A549 (cell line): ENCODE data around the gene EXOC6. TPM values are rescaled to one million over a fixed set of nuclear protein-coding genes. Genes with fewer than 3 reads are reported as not detected.

ENCODE experiments used
- ATAC-seq, 2 experiments: fragments of 200-7000 bp in 1 of 2; fragments of >200 bp in 1 of 2; cut with Nextera tagmentation in 1 of 2; cut with Tn5 transposase in 1 of 2; 3 replicates each; pipeline versions ENCODE4 v1.8.0 to v1.9.1; 2018 to 2020; ENCODE audit warnings: mild to moderate bottlenecking in 1 of 2, moderate library complexity in 1 of 2
- CTCF ChIA-PET: fragments of 300-600 bp; sonication (Branson Sonifier 250); formaldehyde crosslinking; extraction: SDS; loops from one replicate; lab custom pipeline; 2021; ENCODE audit warnings: antibody characterized with exemption, inconsistent platforms; lab: Yijun Ruan, JAX
- POLR2A ChIA-PET: fragments of 350-600 bp; formaldehyde crosslinking; extraction: SDS; loops from one replicate; lab custom pipeline; 2021; ENCODE audit warnings: antibody characterized with exemption, inconsistent platforms; lab: Yijun Ruan, JAX
- DNase-seq, 2 experiments: peaks; one replicate each; pipeline versions ENCODE4 v3.0.0 to v3.0.0-alpha.2; 2011 to 2016; ENCODE audit warnings: low read depth in 1 of 2, low spot score in 1 of 2
- FAIRE-seq: peaks from 2 replicates; lab custom pipeline; 2011; peaks lifted over from hg19 to GRCh38; lab: Jason Lieb, UNC
- H3K27ac ChIP-seq, 2 experiments: fragments of >200 bp; sonication (Bioruptor Twin); formaldehyde crosslinking; 3 replicates each; pipeline ENCODE4 v1.5.1; 2016 to 2017
- H3K4me1 ChIP-seq: fragments of >200 bp; sonication (Bioruptor Twin); formaldehyde crosslinking; 3 replicates; pipeline ENCODE4 v1.6.1; 2016
- H3K4me2 ChIP-seq: fragments of >200 bp; sonication (Bioruptor Twin); formaldehyde crosslinking; 3 replicates; pipeline ENCODE4 v1.6.1; 2016
- H3K4me3 ChIP-seq: fragments of >200 bp; sonication (Bioruptor Twin); formaldehyde crosslinking; 3 replicates; pipeline ENCODE4 v1.5.1; 2016
- H3K9me3 ChIP-seq: fragments of >200 bp; sonication (Bioruptor Twin); formaldehyde crosslinking; 3 replicates; pipeline ENCODE4 v1.6.1; 2016
- CBX8 ChIP-seq: fragments of 200-600 bp; sonication (generic); IDR thresholded peaks from 2 replicates; pipeline ENCODE4 v1.6.1; 2016
- EHF ChIP-seq: fragments of 250-450 bp; sonication (Bioruptor Pico); IDR thresholded peaks from 2 replicates; pipeline ENCODE4 v1.5.0; 2020; ENCODE audit warnings: mild to moderate bottlenecking
- EHMT2 ChIP-seq: fragments of 200-600 bp; sonication (generic); IDR thresholded peaks from 2 replicates; pipeline ENCODE4 v1.6.1; 2016; ENCODE audit warnings: antibody characterized with exemption, low read depth, mild to moderate bottlenecking, moderate library complexity
- FOSB ChIP-seq: fragments of 250-450 bp; sonication (Bioruptor Pico); IDR thresholded peaks from 2 replicates; pipeline ENCODE4 v1.5.0; 2020; ENCODE audit warnings: mild to moderate bottlenecking, moderate library complexity
- FOXS1 ChIP-seq: fragments of 250-450 bp; sonication (Bioruptor Pico); IDR thresholded peaks from 2 replicates; pipeline ENCODE4 v1.5.0; 2020; ENCODE audit warnings: mild to moderate bottlenecking, moderate library complexity
- GATA3 ChIP-seq: IDR thresholded peaks from 2 replicates; pipeline ENCODE4 v1.6.1; 2012; ENCODE audit warnings: borderline replicate concordance
- JUN ChIP-seq, 2 experiments: fragments of >200 bp; sonication (Bioruptor Twin); formaldehyde crosslinking; IDR thresholded peaks; 2 replicates in 1 of 2; 3 replicates in 1 of 2; pipeline ENCODE4 v1.6.1; 2016 to 2017
- JUNB ChIP-seq: fragments of >200 bp; sonication (Bioruptor Twin); formaldehyde crosslinking; IDR thresholded peaks from 2 replicates; pipeline ENCODE4 v1.6.1; 2016
- KDM1A ChIP-seq: fragments of 200-600 bp; sonication (generic); IDR thresholded peaks from 2 replicates; pipeline ENCODE4 v1.6.1; 2016; ENCODE audit warnings: low read depth, mild to moderate bottlenecking
- MAZ ChIP-seq: fragments of 150-350 bp; IDR thresholded peaks from 2 replicates; pipeline ENCODE4 v1.6.1; 2014; ENCODE audit warnings: antibody characterized with exemption, low read depth, low read length, borderline replicate concordance
- MYC ChIP-seq: IDR thresholded peaks from 2 replicates; pipeline ENCODE4 v1.6.1; 2012; ENCODE audit warnings: mild to moderate bottlenecking, inconsistent platforms, low read length, improper control_type of control experiment, borderline replicate concordance
- NFE2L2 ChIP-seq: fragments of 150-350 bp; conservative IDR thresholded peaks from 2 replicates; pipeline ENCODE4 v1.6.1; 2014; ENCODE audit warnings: low read length
- POLR2A ChIP-seq: IDR thresholded peaks from 2 replicates; pipeline ENCODE4 v1.6.1; 2012; ENCODE audit warnings: mild to moderate bottlenecking, low read length
- POLR2AphosphoS2 ChIP-seq: conservative IDR thresholded peaks from 2 replicates; pipeline ENCODE4 v1.6.1; 2012; ENCODE audit warnings: low read length, improper control_type of control experiment, inconsistent platforms
- RNF2 ChIP-seq: fragments of 200-600 bp; sonication (generic); IDR thresholded peaks from 2 replicates; pipeline ENCODE4 v1.6.1; 2016; ENCODE audit warnings: low read depth, mild to moderate bottlenecking, antibody characterized with exemption, moderate library complexity, borderline replicate concordance
- SREBF2 ChIP-seq: fragments of 450-650 bp; IDR thresholded peaks from 2 replicates; pipeline ENCODE4 v1.6.1; 2014; ENCODE audit warnings: mild to moderate bottlenecking, moderate library complexity
- TFCP2L1 ChIP-seq: fragments of 250-450 bp; sonication (Bioruptor Pico); IDR thresholded peaks from 2 replicates; pipeline ENCODE4 v1.5.0; 2021; ENCODE audit warnings: mild to moderate bottlenecking
- TP53 ChIP-seq: fragments of 250-450 bp; sonication (Bioruptor Pico); IDR thresholded peaks from 2 replicates; pipeline ENCODE4 v1.5.0; 2021; ENCODE audit warnings: mild to moderate bottlenecking, moderate library complexity
- ZC3H11A ChIP-seq: fragments of 450-650 bp; IDR thresholded peaks from 2 replicates; pipeline ENCODE4 v1.6.1; 2014; ENCODE audit warnings: antibody characterized with exemption, mild to moderate bottlenecking
- ZSCAN20 ChIP-seq: fragments of 250-450 bp; sonication (Bioruptor Pico); IDR thresholded peaks from 2 replicates; pipeline ENCODE4 v1.8.0; 2022; ENCODE audit warnings: mild to moderate bottlenecking, moderate library complexity
- WGBS: methylation state at CpG from one replicate; pipeline ENCODE4 v1.1.6; 2017; ENCODE audit errors: missing lambda C conversion rate; 5-methylcytosine and 5-hydroxymethylcytosine counted together
- polyA plus RNA-seq, 4 experiments: library from polyadenylated mRNA; depleted of rRNA in 3 of 4; stranded (reverse); fragments of >200 nt; fragmentation: RNase III in 1 of 4; extraction: RNeasy Plus Mini Kit Qiagen cat#74134 plus additional on column Dnase treatment in 1 of 4; gene quantifications; 2 replicates in 3 of 4; 3 replicates in 1 of 4; pipeline ENCODE4 v1.2.3, GENCODE V29; 2011 to 2017
- TF ChIP-seq, protein P1 (sequence below): fragments of 450-650 bp; IDR thresholded peaks from 2 replicates; pipeline ENCODE4 v1.6.1; 2014; ENCODE audit warnings: antibody characterized with exemption
- TF ChIP-seq, protein P2 (sequence below): fragments of 150-350 bp; IDR thresholded peaks from 2 replicates; pipeline ENCODE4 v1.6.1; 2014; ENCODE audit warnings: low read depth, mild to moderate bottlenecking, low read length
- TF ChIP-seq, protein P3 (sequence below): fragments of >200 bp; sonication (Bioruptor Twin); formaldehyde crosslinking; IDR thresholded peaks from 3 replicates; pipeline ENCODE4 v1.5.1; 2016

Gene EXOC6
- polyA plus RNA-seq, 2 of the 4 experiments (the other 2 are of a cell fraction): 16.8 to 48.5 TPM

DNA sequence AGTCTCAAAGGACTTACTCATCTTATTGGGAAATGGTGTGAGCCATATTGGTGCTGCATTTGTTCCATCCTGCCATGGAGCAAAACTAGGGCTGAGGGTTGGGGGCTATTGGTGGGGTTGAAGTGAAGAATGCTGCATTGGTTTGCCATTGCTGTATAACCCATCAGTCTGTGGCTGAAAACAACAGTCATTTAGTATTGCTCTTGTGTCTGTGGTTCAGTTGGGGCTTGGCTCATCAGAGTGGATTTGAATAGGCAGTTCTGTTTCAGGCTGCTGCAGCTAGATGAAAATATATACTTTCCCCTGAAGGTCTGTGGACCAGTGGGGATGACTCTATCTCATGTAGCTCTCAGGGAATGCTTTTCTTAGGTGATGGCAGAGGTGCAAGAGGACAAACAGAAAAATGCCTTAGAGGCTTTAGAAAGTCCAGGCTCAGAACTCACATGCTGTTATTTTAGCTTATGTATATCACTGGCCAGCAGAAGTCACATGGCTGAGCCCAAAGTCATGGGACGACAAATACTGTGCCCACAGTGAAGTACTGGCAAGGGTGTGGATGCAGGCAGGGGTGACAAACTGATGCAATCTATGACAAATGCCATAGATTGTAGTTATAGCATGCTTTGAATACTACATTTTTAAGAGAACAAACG, 15.2 kb upstream of the EXOC6 start:
- no peak overlapping the region for H3K4me3 ChIP-seq
- FAIRE-seq (no peak), DNase-seq (no peak), ATAC-seq (no peak)
- TF ChIP-seq EHMT2: no peak
- TF ChIP-seq POLR2A: no peak
- no peak for TF ChIP-seq RNF2
- no peak for TF ChIP-seq GATA3
- no peak for TF ChIP-seq MYC
- TF ChIP-seq ZC3H11A: no peak
- ChIA-PET POLR2A (no interaction called here), CTCF (interaction anchor here (1.6 to 3.8 kb wide), 2 partner anchors 10 to 15 kb away, joined by 6 to 21 read pairs; partner anchors contain the start of gene EXOC6)
- peaks cover 11% of the 10 kb centered on the region for H3K4me1 ChIP-seq
- no peak overlapping the region for H3K4me2 ChIP-seq
- 71% methylated on average over 2 of the region's 2 CpGs for WGBS
- H3K27ac ChIP-seq: peak overlapping the region in 1 of 2 experiments; percentile 13; a peak in 1 of 6 replicates
- H3K9me3 ChIP-seq: no peaks in the 10 kb centered on the region

DNA sequence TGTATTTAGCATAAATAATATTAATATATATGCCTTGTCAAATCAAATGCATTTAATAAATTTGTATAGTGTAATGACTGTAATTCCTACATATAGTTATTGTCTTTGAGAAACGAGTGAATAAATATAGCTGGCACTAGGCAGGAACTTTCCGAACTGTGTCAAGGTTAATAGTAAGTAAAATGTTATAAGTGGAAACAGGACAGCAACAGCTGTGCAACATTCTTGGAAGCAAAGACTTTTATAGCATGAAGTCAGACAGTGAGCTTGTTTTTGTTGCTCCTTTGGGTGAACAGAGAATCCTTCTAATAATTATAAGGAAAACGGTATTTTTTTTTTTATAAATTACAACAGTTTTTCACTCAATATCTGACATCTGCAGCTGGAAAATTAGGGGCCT, 14.0 kb upstream of the EXOC6 start:
- Histone ChIP-seq H3K9me3 (no peaks in the 10 kb centered on the region), H3K4me3 (no peak overlapping the region), H3K4me2 (no peak overlapping the region), H3K4me1 (peaks cover 15% of the 10 kb centered on the region), H3K27ac (no peak overlapping the region)
- no peak for DNase-seq
- no peak for ATAC-seq
- CTCF ChIA-PET: interaction anchor here (0.9 to 3.8 kb wide), 4 partner anchors 9 to 131 kb away, joined by 3 to 21 read pairs (median 4); no protein-coding TSS in a partner anchor
- WGBS: 90% methylated on average over 3 of the region's 3 CpGs
- TF ChIP-seq, protein P1, sequence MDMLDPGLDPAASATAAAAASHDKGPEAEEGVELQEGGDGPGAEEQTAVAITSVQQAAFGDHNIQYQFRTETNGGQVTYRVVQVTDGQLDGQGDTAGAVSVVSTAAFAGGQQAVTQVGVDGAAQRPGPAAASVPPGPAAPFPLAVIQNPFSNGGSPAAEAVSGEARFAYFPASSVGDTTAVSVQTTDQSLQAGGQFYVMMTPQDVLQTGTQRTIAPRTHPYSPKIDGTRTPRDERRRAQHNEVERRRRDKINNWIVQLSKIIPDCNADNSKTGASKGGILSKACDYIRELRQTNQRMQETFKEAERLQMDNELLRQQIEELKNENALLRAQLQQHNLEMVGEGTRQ: no peak
- no peak for TF ChIP-seq FOSB (CRISPR knock-in tag)
- TF ChIP-seq JUN (IDR thresholded peaks at IDR 0.05): no peak
- TF ChIP-seq SREBF2: no peak
- TF ChIP-seq FOXS1 (CRISPR knock-in tag): no peak
- no peak for TF ChIP-seq POLR2AphosphoS2
- no peak for TF ChIP-seq ZC3H11A
- TF ChIP-seq NFE2L2: no peak
- TF ChIP-seq ZSCAN20: no peak
- TF ChIP-seq, protein P2, sequence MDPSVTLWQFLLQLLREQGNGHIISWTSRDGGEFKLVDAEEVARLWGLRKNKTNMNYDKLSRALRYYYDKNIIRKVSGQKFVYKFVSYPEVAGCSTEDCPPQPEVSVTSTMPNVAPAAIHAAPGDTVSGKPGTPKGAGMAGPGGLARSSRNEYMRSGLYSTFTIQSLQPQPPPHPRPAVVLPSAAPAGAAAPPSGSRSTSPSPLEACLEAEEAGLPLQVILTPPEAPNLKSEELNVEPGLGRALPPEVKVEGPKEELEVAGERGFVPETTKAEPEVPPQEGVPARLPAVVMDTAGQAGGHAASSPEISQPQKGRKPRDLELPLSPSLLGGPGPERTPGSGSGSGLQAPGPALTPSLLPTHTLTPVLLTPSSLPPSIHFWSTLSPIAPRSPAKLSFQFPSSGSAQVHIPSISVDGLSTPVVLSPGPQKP: no peak
- TF ChIP-seq, protein P3, sequence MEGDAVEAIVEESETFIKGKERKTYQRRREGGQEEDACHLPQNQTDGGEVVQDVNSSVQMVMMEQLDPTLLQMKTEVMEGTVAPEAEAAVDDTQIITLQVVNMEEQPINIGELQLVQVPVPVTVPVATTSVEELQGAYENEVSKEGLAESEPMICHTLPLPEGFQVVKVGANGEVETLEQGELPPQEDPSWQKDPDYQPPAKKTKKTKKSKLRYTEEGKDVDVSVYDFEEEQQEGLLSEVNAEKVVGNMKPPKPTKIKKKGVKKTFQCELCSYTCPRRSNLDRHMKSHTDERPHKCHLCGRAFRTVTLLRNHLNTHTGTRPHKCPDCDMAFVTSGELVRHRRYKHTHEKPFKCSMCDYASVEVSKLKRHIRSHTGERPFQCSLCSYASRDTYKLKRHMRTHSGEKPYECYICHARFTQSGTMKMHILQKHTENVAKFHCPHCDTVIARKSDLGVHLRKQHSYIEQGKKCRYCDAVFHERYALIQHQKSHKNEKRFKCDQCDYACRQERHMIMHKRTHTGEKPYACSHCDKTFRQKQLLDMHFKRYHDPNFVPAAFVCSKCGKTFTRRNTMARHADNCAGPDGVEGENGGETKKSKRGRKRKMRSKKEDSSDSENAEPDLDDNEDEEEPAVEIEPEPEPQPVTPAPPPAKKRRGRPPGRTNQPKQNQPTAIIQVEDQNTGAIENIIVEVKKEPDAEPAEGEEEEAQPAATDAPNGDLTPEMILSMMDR: no peak
- no peak for TF ChIP-seq EHF (CRISPR knock-in tag)
- TF ChIP-seq JUNB: no peak
- no peak for TF ChIP-seq TFCP2L1 (CRISPR knock-in tag)
- no peak for TF ChIP-seq MYC
- no peak for TF ChIP-seq MAZ
- TF ChIP-seq KDM1A: no peak
- no peak for TF ChIP-seq GATA3
- TF ChIP-seq CBX8: no peak
- no peak for TF ChIP-seq TP53 (CRISPR knock-in tag)
- no peak for FAIRE-seq
- POLR2A ChIA-PET: interaction anchor here (1.7 kb wide), 1 partner anchor 14 kb away, joined by 3 read pairs; the partner anchor contains the start of gene EXOC6
